ENCODE results near the gene LIME1.
"Not testable (repeated sequence)": the region's sequence is repeated elsewhere in the genome, so short reads cannot be mapped to it uniquely, and the experiment has no call there.

Gene LIME1

GRCh38 chr20:63774306-63774705 is 37.8 kb downstream of the LIME1 start:
- no peak for DNase-seq (ENCODE audit: low read depth)
- no peak overlapping the region for H3K4me3 ChIP-seq (ENCODE audit: low read length)
- TF ChIP-seq CTCF (IDR thresholded peaks at IDR 0.05; ENCODE audit: insufficient read depth, low read depth, low read length, missing control alignments) = no peak

- H3K4me3 ChIP-seq (ENCODE audit: low read length) = no peak overlapping the region
- no peak for DNase-seq (ENCODE audit: low read depth)
- TF ChIP-seq CTCF (IDR thresholded peaks at IDR 0.05; ENCODE audit: insufficient read depth, low read depth, low read length, missing control alignments) = peak; percentile 47
Observed at GRCh38 chr20:63775096-63775978, 38.9 kb downstream of the LIME1 start.

- not testable (repeated sequence) for H3K4me3 ChIP-seq (ENCODE audit: low read length); DNase-seq (ENCODE audit: low read depth)
Observed at GRCh38 chr20:63776875-63777274, 40.4 kb downstream of the LIME1 start.

- no peak for TF ChIP-seq CTCF (IDR thresholded peaks at IDR 0.05; ENCODE audit: insufficient read depth, low read depth, low read length, missing control alignments)
- no peak for DNase-seq (ENCODE audit: low read depth)
- H3K4me3 ChIP-seq (ENCODE audit: low read length) = no peak overlapping the region
Observed at GRCh38 chr20:63777614-63778013, 41.1 kb downstream of the LIME1 start.

- H3K4me3 ChIP-seq (ENCODE audit: low read length) = no peak overlapping the region
- no peak for TF ChIP-seq CTCF (IDR thresholded peaks at IDR 0.05; ENCODE audit: insufficient read depth, low read depth, low read length, missing control alignments)
- peak; percentile 54 for DNase-seq (ENCODE audit: low read depth)
Observed at GRCh38 chr20:63778034-63778752, 41.7 kb downstream of the LIME1 start.

GRCh38 chr20:63778857-63779256 is 42.4 kb downstream of the LIME1 start:
- no peak overlapping the region for H3K4me3 ChIP-seq (ENCODE audit: low read length)
- DNase-seq (ENCODE audit: low read depth) = no peak
- no peak for TF ChIP-seq CTCF (IDR thresholded peaks at IDR 0.05; ENCODE audit: insufficient read depth, low read depth, low read length, missing control alignments)

- no peak for DNase-seq (ENCODE audit: low read depth)
- no peak overlapping the region for H3K4me3 ChIP-seq (ENCODE audit: low read length)
- no peak for TF ChIP-seq CTCF (IDR thresholded peaks at IDR 0.05; ENCODE audit: insufficient read depth, low read depth, low read length, missing control alignments)
Observed at GRCh38 chr20:63781181-63781580, 44.7 kb downstream of the LIME1 start.

Data from epithelial cell of esophagus (primary cell).